SU-DHL-6 (cell line): ENCODE data around the gene NOM1.

Experiments
- EZH2phosphoT487 ChIP-seq: fragments of 200-600 bp; sonication (generic), shearing (Covaris generic); conservative IDR thresholded peaks from 2 replicates; pipeline ENCODE4 v1.6.1; 2018; ENCODE audit warnings: mild to moderate bottlenecking, antibody characterized with exemption, low read length, moderate library complexity, mixed read lengths
- TF ChIP-seq, protein P1 (sequence below): fragments of 200-600 bp; sonication (generic); IDR thresholded peaks from one replicate; pipeline ENCODE4 v1.5.1; 2017; ENCODE audit warnings: antibody characterized with exemption, mild to moderate bottlenecking, low read length, moderate library complexity; ENCODE audit not compliant: insufficient read depth, poor library complexity, severe bottlenecking

DNA sequence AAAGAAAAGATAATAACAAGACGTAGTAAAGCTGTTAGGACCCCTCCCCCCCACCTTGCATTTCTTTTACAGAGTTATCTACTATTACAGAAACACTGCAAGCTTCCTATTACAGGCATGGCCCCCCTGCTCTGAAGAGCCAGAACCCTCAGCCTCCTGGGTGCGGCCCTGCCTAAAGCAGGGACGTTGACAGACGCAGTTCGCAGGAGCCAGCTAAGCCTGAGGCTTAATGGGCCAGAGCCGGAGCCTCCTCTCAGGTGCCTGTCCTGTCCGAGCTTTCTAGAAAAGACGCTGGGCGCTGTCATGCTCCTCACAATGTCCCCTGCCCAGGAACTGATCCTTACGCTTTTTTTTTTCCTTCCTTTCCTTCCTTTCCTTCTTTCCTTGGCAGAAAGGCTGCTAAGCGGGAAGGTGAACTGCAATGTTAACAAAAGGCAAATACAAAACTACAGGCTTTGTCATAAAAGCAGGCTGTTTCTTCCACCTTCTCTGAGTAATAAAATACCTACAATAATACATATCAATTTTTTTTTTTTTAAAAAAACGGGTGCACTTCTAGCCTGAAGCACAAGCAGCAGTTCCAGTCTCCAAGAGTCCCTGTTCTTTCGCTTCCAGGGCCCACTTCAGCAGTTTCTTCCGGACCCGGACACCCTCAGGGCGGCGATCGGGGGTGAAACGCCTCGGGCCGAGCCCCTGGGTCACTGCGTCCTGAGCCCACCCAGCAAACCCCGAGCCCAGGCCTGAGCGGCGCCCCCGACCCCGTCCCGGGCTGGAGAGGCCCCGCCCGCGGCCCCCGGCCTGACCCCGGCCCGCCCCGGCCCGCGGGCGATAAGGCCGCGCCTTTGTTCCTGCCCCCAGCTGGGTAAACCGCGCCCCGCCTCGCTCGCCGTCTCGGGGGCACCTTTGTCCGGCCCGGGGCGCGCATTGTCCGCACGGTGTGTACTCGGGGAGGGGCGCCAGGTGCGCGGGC lies 49.8 kb downstream of the NOM1 start:
- TF ChIP-seq, protein P1, sequence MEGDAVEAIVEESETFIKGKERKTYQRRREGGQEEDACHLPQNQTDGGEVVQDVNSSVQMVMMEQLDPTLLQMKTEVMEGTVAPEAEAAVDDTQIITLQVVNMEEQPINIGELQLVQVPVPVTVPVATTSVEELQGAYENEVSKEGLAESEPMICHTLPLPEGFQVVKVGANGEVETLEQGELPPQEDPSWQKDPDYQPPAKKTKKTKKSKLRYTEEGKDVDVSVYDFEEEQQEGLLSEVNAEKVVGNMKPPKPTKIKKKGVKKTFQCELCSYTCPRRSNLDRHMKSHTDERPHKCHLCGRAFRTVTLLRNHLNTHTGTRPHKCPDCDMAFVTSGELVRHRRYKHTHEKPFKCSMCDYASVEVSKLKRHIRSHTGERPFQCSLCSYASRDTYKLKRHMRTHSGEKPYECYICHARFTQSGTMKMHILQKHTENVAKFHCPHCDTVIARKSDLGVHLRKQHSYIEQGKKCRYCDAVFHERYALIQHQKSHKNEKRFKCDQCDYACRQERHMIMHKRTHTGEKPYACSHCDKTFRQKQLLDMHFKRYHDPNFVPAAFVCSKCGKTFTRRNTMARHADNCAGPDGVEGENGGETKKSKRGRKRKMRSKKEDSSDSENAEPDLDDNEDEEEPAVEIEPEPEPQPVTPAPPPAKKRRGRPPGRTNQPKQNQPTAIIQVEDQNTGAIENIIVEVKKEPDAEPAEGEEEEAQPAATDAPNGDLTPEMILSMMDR, result no peak
- no peak for TF ChIP-seq EZH2phosphoT487
